ENCODE data around the gene NUF2. TPM values are rescaled to one million over a fixed set of nuclear protein-coding genes. Genes with fewer than 3 reads are reported as not detected.
"Not testable (repeated sequence)": the region's sequence is repeated elsewhere in the genome, so short reads cannot be mapped to it uniquely, and the experiment has no call there.

NUF2 gene
- total and polyA plus RNA-seq, 2 of the 4 experiments (the other 2 are of a cell fraction) = 13.0 to 18.5 TPM

- H3K18ac ChIP-seq (ENCODE audit: low read depth, low read length); H2BK20ac ChIP-seq (ENCODE audit: low read depth, low read length); H4K91ac ChIP-seq (ENCODE audit: insufficient read depth, low read depth, low read length); H4K5ac ChIP-seq (ENCODE audit: low read depth, low read length); H3K4me2 ChIP-seq (ENCODE audit: low read depth, low read length); DNase-seq; BruUV-seq (replicated peaks); H3K23ac ChIP-seq (ENCODE audit: low read depth, low read length); H3K14ac ChIP-seq (replicated peaks; ENCODE audit: low read depth, low read length); H2AK9ac ChIP-seq (replicated peaks; ENCODE audit: low read depth, low read length, poor library complexity); H3K4ac ChIP-seq (ENCODE audit: low read depth, low read length); intact Hi-C loops (cut with micrococcal nuclease); H3K4me1 ChIP-seq (ENCODE audit: control insufficient read depth, insufficient read depth, low read length); H4K8ac ChIP-seq (ENCODE audit: low read depth in 2 of 2, low read length in 2 of 2); H3K9me1 ChIP-seq (ENCODE audit: insufficient read depth, low read length); H3K4me3 ChIP-seq (ENCODE audit: insufficient read depth, low read depth, low read length); POLR2A ChIA-PET (ENCODE audit: unreplicated experiment); H3K36me3 ChIP-seq (ENCODE audit: control insufficient read depth, insufficient read depth, low read length); ATAC-seq (ENCODE audit: low read depth); H3K9ac ChIP-seq (ENCODE audit: low read depth, low read length); H2BK120ac ChIP-seq (ENCODE audit: low read depth, low read length); H3K9me3 ChIP-seq (ENCODE audit: control insufficient read depth, insufficient read depth, low read length); H2BK5ac ChIP-seq (ENCODE audit: low read depth, low read length, poor library complexity, severe bottlenecking); H2AK5ac ChIP-seq (ENCODE audit: low read depth, low read length); CTCF ChIA-PET; H2BK15ac ChIP-seq (ENCODE audit: low read depth, low read length); H3K27ac ChIP-seq (ENCODE audit: insufficient read depth, low read length); H3K27me3 ChIP-seq (ENCODE audit: control insufficient read depth, insufficient read depth, low read length); H4K20me1 ChIP-seq (ENCODE audit: insufficient read depth, low read length); H3K56ac ChIP-seq (ENCODE audit: extremely low read depth, insufficient read depth, low read length); in situ Hi-C loops (cut with MboI; ENCODE audit: low sequenced_read_pairs): not testable (repeated sequence)
- Histone ChIP-seq H2AFZ (replicated peaks; ENCODE audit: low read length, poor library complexity) (peak overlapping the region; percentile 25), H3K79me1 (ENCODE audit: low read depth in 1 of 2, low read length in 2 of 2) (peaks cover 13 to 18% of the 10 kb centered on the region in 2 experiments)
- 60% methylated on average over 1 of the region's 3 CpGs; no CpG with 5 or more reads in 1 of the 2 experiments for WGBS, 2 experiments (ENCODE audit: extremely low coverage in 2 of 2, insufficient read length in 1 of 2)
- dilution Hi-C loops (cut with HindIII; ENCODE audit: low sequenced_read_pairs, unreplicated experiment) = loop anchor here (25.0 kb wide), 1 partner anchor 461 kb away; the partner anchor contains the start of gene CCDC190
Observed at GRCh38 chr1:163323339-163323738, 1.6 kb downstream of the NUF2 start.
